ENCODE measurements around the gene RBM4B. TPM values are rescaled to one million over a fixed set of nuclear protein-coding genes. Genes with fewer than 3 reads are reported as not detected.

The RBM4B gene
- total and polyA plus RNA-seq, 3 donors from 2014 or later, result 35.0 to 35.7 (median 35.2) TPM

GRCh38 chr11:66704659-66705360, 27.1 kb upstream of the RBM4B start:
- H3K27ac ChIP-seq, result no peak overlapping the region
- intact Hi-C loops (cut with DNase I; ENCODE audit: low total_unique reads), result no loop called here
- no peak overlapping the region for H3K4me3 ChIP-seq
- TF ChIP-seq POLR2A (IDR thresholded peaks at IDR 0.05), result no peak
- no peak for TF ChIP-seq CTCF (IDR thresholded peaks at IDR 0.05)
- H3K27me3 ChIP-seq, result no peaks in the 10 kb centered on the region
- DNase-seq, result no peak
- no peaks in the 10 kb centered on the region for H3K4me1 ChIP-seq
- no peaks in the 10 kb centered on the region for H3K36me3 ChIP-seq (ENCODE audit: low read depth, missing control alignments)
- 94 to 99% methylated on average over 16 to 44 of the region's 46 CpGs for WGBS, 2 donors
- no peaks in the 10 kb centered on the region for H3K9me3 ChIP-seq

GRCh38 chr11:66701432-66702240, 23.9 kb upstream of the RBM4B start:
- DNase-seq, result no peak
- no peaks in the 10 kb centered on the region for H3K9me3 ChIP-seq
- H3K36me3 ChIP-seq (ENCODE audit: low read depth, missing control alignments), result no peaks in the 10 kb centered on the region
- intact Hi-C loops (cut with DNase I; ENCODE audit: low total_unique reads), result no loop called here
- no peak overlapping the region for H3K27ac ChIP-seq
- no peaks in the 10 kb centered on the region for H3K4me1 ChIP-seq
- H3K27me3 ChIP-seq, result no peaks in the 10 kb centered on the region
- no peak overlapping the region for H3K4me3 ChIP-seq
- TF ChIP-seq POLR2A (IDR thresholded peaks at IDR 0.05), result no peak
- TF ChIP-seq CTCF (IDR thresholded peaks at IDR 0.05), result no peak
- WGBS, 2 donors, result 78 to 86% methylated on average over 10 of the region's 10 CpGs

- intact Hi-C loops (cut with DNase I; ENCODE audit: low total_unique reads), result no loop called here
- H3K27ac ChIP-seq, result no peak overlapping the region
- DNase-seq, result no peak
- H3K4me1 ChIP-seq, result no peaks in the 10 kb centered on the region
- 90 to 97% methylated on average over 2 to 26 of the region's 27 CpGs for WGBS, 2 donors
- no peaks in the 10 kb centered on the region for H3K9me3 ChIP-seq
- H3K27me3 ChIP-seq, result no peaks in the 10 kb centered on the region
- H3K4me3 ChIP-seq, result no peak overlapping the region
- no peaks in the 10 kb centered on the region for H3K36me3 ChIP-seq (ENCODE audit: low read depth, missing control alignments)
- TF ChIP-seq POLR2A (IDR thresholded peaks at IDR 0.05), result no peak
- no peak for TF ChIP-seq CTCF (IDR thresholded peaks at IDR 0.05)
Observed at GRCh38 chr11:66700742-66701141, 23.1 kb upstream of the RBM4B start.

GRCh38 chr11:66700337-66700736, 22.6 kb upstream of the RBM4B start:
- Histone ChIP-seq H3K4me1 (no peaks in the 10 kb centered on the region), H3K36me3 (ENCODE audit: low read depth, missing control alignments) (no peaks in the 10 kb centered on the region), H3K9me3 (no peaks in the 10 kb centered on the region), H3K4me3 (no peak overlapping the region), H3K27me3 (no peaks in the 10 kb centered on the region), H3K27ac (no peak overlapping the region)
- intact Hi-C loops (cut with DNase I; ENCODE audit: low total_unique reads), result no loop called here
- 95 to 97% methylated on average over 15 of the region's 15 CpGs for WGBS, 2 donors
- no peak for DNase-seq
- TF ChIP-seq CTCF (IDR thresholded peaks at IDR 0.05) (no peak), POLR2A (IDR thresholded peaks at IDR 0.05) (no peak)

All from testis (tissue), 3 donors.